GM19193 (cell line): ENCODE results near the gene SLC9A9.

Source experiments
- POLR2A ChIP-seq: IDR thresholded peaks from 4 replicates; pipeline ENCODE4 v1.6.1; 2011; ENCODE audit not compliant: insufficient read depth, insufficient read length; ENCODE audit errors: extremely low read depth

Gene SLC9A9

DNA sequence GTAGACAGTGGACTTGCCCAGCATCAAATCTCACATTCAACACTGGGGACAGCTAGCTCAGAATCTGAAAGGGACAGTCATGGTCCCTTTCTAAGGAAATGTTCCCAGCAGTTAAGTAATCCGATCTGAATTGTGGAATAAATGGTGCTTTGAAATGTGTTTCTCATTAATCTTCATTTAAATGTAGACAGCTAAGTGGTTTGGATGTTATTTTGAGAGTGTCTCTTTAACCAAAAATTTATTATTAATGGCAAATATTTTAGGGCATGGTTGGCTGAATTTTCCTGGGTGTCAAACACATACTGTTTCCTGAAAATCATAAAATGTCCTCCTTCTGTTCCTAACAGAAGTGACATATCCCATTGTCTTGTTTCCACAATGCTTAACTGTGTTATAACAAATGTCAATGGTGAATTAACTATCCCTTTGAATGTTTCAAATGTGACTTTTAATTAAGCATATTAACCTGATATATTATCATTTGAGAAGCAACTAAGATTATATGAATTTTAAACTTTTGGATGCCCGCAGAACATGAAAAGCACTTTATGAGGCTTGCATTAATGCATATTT, 517.9 kb downstream of the SLC9A9 start:
- no peak for TF ChIP-seq POLR2A

DNA sequence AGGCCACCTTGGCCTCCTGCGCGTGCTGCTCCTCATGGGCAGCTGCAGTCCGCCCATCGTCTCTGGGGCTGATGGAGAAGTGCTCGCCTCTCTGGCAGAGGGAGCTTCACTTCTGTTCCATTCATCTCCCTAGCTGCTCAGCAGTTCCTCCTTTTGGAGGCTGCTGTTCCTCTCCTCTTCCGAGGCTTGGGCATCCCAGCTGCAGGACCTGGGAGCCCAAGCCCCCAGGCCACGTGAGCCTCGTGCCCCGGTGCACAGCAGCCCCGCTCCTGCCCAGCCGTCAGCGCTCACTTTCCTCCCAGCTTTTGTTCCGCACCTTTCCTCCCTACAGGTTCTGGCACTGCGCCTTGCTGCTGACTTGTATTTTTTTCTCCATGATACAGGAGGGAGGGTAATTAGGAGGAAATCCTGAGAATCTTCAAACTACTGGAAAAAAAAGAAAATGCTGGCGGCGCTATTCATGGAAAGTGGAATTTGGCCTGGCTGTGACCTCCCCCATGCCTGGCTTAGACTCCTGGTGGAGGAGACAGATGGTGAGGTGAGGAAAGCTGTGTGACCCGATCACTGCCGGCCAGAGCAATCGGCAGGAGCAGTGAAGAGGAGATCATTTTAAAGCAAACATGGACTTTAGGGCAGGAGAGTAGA, 518.6 kb downstream of the SLC9A9 start:
- TF ChIP-seq POLR2A, result no peak

DNA sequence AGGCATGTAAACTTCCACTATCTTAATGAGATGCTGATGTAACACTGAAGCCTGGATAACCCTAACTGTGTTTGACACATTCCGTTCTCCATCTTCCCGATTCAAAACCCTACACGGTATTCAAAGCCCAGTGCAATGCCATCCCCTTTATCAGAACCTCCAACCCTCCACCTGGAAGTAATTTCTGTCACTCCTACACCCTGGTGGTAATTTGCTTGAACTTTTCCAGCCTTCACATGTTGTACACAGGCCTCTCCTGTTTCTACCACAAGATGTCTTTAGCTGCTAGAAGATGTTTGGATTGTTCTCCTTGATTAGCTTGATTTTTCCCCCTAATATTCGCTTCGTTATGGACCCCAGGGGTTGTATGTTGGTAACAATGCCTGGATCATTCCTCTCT, 519.8 kb downstream of the SLC9A9 start:
- TF ChIP-seq POLR2A, result no peak

DNA sequence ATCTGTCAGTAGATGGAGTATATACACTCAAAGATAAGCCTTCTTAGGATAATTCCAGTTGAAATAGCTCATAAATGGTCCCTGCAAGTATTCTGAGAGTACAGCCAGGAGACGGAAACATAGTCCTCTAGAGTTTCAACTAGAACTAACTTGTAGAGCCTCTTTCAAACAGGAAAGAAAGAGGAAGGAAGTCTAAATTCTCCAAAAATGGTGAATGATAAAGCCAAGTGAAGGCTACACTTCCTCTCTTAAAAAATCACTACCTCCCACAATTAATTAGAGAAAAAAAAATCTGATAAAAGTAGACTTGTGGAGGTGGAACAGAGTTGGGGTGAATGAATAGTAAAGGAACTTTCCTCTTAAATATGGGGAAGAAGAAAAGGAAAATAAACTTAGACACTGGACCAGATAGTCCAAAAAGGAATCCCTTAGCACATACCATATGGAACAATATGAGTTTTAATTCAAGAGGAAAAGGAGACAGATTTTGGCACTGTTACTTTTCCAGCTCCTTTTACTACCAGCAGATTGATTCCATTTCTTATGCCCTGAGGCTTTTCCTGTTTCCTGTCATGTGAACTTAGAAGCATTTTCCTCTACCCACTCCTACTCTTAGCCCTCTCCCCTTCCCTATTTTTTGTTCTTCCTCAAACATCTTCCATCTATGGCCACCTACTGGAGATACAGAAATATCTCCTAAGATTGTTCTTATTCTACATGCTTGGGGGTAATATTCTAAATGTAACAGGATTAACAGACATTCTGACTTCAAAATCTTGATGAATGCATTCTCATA, 521.1 kb downstream of the SLC9A9 start:
- TF ChIP-seq POLR2A, result no peak

DNA sequence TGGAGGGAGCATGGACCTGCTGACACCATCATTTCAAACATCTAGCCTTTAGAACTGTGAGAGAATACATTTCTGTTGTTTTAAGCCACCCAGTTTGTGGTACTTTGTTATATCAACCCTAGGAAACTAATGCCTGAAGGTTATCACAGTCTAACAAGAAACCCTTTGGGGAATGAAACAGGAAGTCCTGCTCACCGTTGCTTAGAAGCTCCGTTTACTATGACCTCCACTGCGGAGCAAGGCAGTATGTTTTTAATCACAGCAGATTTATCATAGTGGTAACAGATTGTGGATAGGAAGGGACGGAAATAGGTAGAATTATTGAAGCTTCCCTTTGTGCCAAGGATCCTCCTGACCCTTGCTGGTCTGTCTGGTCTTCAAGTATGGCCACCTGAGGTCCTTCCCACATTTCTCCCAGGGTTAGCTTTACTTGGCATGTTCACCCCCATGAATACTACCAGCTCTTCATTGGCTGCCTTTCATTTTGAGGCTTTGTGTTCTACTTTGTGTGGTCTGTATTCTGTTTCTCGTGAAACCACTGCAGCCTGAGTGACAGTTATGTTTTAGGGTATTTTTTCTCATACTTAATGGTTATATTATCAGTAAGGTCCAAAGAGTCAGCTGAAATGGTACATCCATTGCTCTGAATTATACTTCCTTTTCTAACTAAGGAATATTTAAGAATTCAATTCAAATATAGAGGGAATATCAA, 527.1 kb downstream of the SLC9A9 start:
- no peak for TF ChIP-seq POLR2A

DNA sequence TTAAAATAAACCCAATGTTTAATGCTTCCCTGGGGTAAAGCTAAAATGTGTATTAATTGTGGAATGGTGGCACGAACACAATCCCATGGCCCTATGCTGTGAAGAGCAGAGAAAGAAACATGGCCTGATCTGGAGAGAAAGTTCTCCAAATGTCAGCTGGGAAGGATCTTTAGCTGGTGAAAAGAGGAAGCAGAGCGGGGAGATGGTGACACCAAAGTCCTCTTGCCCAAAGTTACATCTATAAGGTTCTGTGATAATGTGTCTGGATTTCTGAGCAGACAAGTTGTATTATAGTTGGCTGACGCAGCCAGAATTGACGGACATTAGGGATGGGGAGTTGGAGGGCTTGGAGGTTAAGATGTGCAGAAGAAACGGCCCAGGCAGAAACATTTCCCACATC, 532.5 kb downstream of the SLC9A9 start:
- TF ChIP-seq POLR2A, result no peak

DNA sequence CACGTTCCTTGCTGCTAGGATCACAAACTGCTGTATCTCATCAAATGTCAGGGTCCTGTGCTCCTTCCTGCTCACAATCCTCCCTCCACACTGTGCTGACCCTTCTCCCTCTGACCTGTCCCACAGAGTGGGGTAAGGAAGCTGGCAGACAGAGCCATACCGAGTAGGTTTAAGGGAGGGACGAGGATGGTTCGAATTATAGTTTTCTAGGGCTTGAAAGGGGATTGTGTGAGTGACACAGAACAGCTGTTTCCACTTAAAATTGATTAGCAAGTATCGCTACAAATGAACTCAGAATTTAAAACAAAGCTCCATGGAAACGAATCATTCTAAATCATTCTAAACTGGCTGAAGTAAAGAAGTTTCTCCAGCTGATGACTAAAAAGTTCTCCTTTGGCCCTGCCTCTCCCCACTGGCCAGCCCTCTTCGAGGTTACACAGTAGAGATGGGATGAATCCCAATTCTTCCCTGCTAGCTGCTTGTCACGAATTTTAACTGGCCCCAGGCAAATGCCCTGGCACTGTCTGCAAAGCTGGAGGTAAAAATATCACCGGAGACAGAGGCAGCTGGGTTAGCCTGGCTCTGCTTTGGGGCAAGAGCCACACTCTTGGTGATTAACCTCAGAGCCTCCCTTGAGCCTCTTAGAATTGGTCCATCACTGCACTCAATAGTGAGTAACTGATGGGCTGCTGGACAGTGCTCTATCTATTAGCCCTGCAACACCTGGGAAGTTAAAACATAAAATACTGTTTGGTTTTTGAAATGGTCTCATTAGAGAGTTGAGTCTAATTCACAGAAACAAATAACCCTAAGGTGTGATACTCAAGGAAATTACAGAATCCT, 533.8 kb downstream of the SLC9A9 start:
- no peak for TF ChIP-seq POLR2A

DNA sequence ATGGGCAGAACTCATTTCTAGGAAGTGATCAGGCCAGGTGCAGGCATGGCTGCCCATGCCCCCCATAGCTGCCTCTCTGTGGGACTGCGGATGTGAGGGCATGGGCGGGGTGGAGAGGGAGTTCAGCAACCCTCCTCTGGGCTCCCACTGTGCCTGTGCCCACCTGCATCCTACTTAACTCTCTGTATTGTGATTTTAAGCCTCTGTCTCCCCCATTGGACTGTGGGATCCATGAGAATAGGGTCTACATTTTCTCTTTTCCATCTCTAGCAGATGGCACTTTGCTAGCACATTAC, 534.4 kb downstream of the SLC9A9 start:
- TF ChIP-seq POLR2A, result no peak

DNA sequence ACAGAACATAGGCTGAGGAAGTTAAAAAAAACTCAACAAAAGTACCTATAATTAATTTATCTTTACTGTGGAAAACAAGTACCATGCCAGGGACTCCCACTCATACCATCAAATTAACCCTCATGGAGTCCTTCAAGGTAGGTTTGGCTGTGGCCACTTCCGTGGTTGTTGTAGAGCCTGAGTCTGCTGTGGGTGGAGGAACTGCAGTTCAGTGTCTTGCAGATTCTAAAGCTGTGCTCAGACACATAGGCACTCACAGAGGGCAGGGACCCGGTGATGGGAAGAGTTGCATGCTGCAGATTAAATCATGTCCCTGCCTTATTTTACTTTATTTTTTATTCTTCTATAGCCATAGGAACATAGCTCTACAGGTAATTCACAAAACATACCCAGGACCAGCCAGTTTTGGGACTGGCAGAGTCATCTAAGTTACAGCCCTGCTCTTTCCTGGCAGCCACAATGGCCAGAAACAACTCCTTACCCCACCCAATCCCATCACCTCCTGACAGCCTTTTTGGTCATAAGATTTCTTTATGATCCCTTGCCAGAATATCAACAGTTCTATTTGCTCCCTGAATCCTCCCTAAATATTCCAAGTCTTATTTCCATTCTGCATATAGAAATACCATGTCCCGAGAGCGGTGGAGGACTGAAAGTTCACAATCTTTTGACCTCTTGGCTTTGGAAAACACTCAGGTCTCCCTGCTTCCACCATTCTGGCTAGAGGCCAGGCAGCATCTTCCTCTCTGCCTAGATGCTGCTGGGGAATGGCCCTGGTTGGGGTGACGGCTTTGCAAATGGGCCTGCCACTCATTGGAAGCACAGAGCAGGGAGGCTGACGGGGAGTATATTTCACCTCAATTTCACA, 535.0 kb downstream of the SLC9A9 start:
- no peak for TF ChIP-seq POLR2A

DNA sequence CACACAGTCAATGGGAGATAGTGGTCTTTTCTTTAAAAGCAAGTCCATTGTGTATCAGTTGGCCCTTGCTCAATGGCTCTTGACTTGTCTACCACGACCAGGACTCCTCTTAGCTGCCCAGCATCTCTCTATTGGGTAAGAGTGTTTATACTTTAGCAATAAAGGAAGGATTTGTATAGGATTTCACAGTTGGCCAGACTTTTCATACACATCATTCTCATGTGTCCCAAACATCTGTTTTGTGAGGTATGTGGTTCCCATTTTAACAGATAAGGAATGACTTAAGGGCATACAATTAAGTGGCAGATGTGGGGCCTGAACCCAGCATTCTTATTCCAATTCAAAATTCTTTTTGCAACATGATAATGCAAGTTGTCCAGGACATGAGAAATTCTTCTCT, 537.2 kb downstream of the SLC9A9 start:
- no peak for TF ChIP-seq POLR2A

DNA sequence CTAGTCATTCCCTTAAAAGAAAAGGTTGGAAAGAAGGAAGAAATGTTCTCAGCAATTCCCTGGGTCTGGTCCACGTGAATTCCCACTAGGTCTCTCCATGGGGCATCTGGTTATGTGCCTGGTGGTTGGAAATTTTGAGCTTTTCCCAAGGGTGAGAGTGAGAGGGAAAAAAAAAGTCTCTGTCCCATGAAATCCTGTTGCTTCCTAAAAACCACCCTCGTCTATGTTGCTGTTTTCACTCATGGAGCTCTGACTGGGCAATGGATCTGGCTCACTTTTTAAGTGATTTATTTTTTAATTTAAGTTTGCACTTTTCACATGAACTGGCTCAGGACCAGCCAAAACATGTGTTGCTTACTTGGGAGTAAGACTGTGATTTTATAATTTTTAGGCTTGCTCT, 538.6 kb downstream of the SLC9A9 start:
- TF ChIP-seq POLR2A, result no peak

DNA sequence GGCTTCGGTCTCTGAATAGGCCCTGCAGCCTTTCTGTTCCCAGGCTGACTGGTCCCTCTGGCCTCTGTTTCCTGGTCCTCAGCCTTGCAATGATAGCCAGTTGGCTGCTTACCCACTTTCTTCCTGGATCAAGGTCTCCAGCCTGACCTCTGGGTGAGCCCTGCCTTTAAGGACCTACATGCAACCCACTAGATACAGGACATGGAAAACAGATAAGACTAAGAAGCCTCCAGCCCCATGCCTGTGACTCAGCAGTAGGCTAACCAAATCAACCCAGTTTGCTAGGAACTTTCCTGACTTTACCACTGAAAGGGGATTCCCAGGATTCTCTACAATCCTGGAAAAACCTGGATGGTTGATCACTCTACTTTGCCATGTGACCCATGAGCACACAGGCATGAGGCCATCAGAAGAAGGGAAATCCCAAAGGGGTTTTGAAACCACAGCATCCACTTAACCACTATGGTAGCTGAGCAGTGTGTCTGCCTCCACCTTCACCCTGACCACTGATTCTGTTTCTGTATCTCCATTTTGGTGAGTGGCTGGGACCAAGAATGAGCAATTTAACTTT, 540.6 kb downstream of the SLC9A9 start:
- TF ChIP-seq POLR2A, result no peak

DNA sequence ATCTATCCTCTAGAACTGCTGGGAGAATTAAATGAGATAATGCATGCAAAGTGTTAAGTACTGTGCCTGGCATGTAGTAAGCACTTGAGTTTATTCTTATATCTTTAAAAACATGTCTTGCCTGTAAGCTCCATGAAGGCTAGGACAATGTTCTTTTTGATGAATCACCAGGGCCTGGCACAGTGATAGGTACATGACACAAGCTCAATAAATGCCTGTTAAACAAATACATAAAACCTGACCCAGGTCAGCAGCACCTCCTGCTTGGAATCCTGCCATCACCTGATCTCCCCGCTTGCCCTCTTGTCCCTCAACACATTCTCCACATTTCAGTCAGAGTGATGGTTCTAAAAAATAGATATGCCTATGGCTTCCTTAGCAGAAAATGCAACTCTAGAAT, 541.9 kb downstream of the SLC9A9 start:
- no peak for TF ChIP-seq POLR2A
